ENCODE measurements around the gene TNRC18. TPM values are rescaled to one million over a fixed set of nuclear protein-coding genes. Genes with fewer than 3 reads are reported as not detected.

The TNRC18 gene
- total and polyA plus RNA-seq, 2 donors (not counting 3 experiments of a cell fraction or from before 2014, with no cell fraction given) = 14.8 to 64.6 TPM

DNA sequence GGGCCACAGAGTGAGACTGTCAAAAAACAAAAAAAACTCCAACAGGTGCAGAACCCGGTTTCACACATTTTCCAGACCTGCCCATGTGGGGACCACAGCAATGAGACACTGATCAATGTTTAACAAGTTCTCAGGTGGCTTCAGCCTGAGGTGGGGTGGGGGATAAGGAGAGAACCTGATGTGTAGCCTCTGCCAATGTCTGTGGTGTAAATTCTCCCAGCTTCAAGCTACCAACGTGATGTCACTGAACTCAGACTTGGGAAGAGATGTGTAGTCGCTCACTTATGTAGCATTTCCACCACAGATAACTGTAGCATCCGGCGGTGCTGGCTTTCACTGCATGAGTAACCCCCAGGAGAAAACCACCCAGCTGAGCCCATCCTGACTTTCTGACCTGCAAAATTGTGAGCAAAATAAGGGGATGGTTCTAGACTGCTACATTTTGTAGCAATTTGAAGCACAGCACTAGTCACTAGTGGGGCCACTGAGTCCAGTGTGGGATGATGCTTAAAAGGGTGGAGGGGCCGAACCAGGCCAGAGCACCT, 13.8 kb upstream of the TNRC18 start:
- no peak for TF ChIP-seq MYC (IDR thresholded peaks at IDR 0.05; ENCODE audit: low read depth, low read length)
- TF ChIP-seq FOS (IDR thresholded peaks at IDR 0.05; ENCODE audit: borderline replicate concordance, insufficient read depth, low read length) = no peak
- TF ChIP-seq, protein P1, sequence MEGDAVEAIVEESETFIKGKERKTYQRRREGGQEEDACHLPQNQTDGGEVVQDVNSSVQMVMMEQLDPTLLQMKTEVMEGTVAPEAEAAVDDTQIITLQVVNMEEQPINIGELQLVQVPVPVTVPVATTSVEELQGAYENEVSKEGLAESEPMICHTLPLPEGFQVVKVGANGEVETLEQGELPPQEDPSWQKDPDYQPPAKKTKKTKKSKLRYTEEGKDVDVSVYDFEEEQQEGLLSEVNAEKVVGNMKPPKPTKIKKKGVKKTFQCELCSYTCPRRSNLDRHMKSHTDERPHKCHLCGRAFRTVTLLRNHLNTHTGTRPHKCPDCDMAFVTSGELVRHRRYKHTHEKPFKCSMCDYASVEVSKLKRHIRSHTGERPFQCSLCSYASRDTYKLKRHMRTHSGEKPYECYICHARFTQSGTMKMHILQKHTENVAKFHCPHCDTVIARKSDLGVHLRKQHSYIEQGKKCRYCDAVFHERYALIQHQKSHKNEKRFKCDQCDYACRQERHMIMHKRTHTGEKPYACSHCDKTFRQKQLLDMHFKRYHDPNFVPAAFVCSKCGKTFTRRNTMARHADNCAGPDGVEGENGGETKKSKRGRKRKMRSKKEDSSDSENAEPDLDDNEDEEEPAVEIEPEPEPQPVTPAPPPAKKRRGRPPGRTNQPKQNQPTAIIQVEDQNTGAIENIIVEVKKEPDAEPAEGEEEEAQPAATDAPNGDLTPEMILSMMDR (IDR thresholded peaks at IDR 0.05; ENCODE audit: extremely low read depth in 1 of 2, insufficient read depth in 1 of 2, low read depth in 1 of 2, low read length in 2 of 2) = no peak
- no peak for TF ChIP-seq POLR2AphosphoS5 (IDR thresholded peaks at IDR 0.05; ENCODE audit: insufficient read depth, low read depth, low read length)
- no peak for TF ChIP-seq GATA2 (IDR thresholded peaks at IDR 0.05; ENCODE audit: insufficient read depth, insufficient read length, low read depth, low read length)
- no peak for TF ChIP-seq POLR2A (IDR thresholded peaks at IDR 0.05; ENCODE audit: low read depth, low read length)
- TF ChIP-seq, protein P2, sequence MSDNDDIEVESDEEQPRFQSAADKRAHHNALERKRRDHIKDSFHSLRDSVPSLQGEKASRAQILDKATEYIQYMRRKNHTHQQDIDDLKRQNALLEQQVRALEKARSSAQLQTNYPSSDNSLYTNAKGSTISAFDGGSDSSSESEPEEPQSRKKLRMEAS (IDR thresholded peaks at IDR 0.05; ENCODE audit: insufficient read depth, insufficient read length) = no peak
- TF ChIP-seq EZH2 (IDR thresholded peaks at IDR 0.05; ENCODE audit: borderline replicate concordance, low read depth, low read length, severe bottlenecking) = no peak
- ChIA-PET CTCF (interaction anchor here (1.0 to 1.3 kb wide), 2 partner anchors 13 to 71 kb away, joined by 3 to 5 read pairs; no protein-coding TSS in a partner anchor), POLR2A (no interaction called here)
- Histone ChIP-seq H3K4me2 (ENCODE audit: insufficient read depth, low read length) (no peak overlapping the region), H3K27me3 (ENCODE audit: control insufficient read depth in 2 of 2, insufficient read depth in 2 of 2, low read length in 2 of 2) (no peaks in the 10 kb centered on the region), H3K27ac (ENCODE audit: insufficient read depth, low read depth, low read length) (no peak overlapping the region), H3K9ac (replicated peaks; ENCODE audit: extremely low read depth, insufficient read depth, low read length) (no peak overlapping the region), H3K4me1 (ENCODE audit: control insufficient read depth, extremely low read depth, insufficient read depth, low read length) (no peaks in the 10 kb centered on the region), H3K4me3 (replicated peaks in 1 of 3; ENCODE audit: insufficient read depth in 1 of 3, low read depth in 1 of 3, low read length in 3 of 3) (no peak overlapping the region), H3K79me2 (ENCODE audit: control insufficient read depth, insufficient read depth, low read length) (no peaks in the 10 kb centered on the region), H4K20me1 (replicated peaks; ENCODE audit: control insufficient read depth, extremely low read depth, insufficient read depth, low read length) (no peaks in the 10 kb centered on the region), H3K9me1 (replicated peaks; ENCODE audit: control insufficient read depth, extremely low read depth, insufficient read depth, low read length) (no peaks in the 10 kb centered on the region), H3K9me3 (replicated peaks; ENCODE audit: control insufficient read depth, insufficient read depth, low read length) (no peaks in the 10 kb centered on the region), H3K36me3 (ENCODE audit: control insufficient read depth in 2 of 2, extremely low read depth in 1 of 2, insufficient read depth in 2 of 2, low read length in 2 of 2) (no peaks in the 10 kb centered on the region), H2AFZ (ENCODE audit: low read depth, low read length) (no peak overlapping the region)
- no TSS peak for BruUV-seq (replicated peaks)
- dilution Hi-C loops (cut with MboI; ENCODE audit: extremely low pct_ligation_motif_present, low sequenced_read_pairs) = no loop called here
- intact Hi-C loops (cut with micrococcal nuclease) = no loop called here
- DNase-seq (ENCODE audit: low read depth, low spot score) (no peak), FAIRE-seq (no peak)
